ENCODE measurements around the gene MIER3.

DNA sequence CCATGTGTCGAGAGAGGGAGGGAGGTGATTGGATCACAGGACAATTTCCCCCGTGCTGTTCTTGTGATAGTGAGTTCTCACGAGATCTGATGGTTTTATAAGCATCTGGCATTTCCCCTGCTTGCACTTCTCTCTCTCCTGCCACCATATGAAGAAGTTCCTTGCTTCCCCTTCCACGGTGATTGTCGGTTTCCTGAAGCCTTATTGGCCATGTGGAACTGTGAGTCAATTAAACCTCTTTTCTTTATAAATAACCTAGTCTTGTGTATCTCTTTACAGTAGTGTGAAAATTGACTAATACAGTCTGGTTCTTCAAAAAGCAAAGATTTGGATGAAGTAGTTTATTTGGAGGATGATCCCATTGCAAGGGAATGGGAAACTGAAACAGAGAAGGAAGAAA, 11.3 kb upstream of the MIER3 start:
- TF ChIP-seq POLR2A (IDR thresholded peaks at IDR 0.05) (no peak), CTCF (IDR thresholded peaks at IDR 0.05) (no peak), POLR2AphosphoS5 (IDR thresholded peaks at IDR 0.05) (no peak)

Data from transverse colon (tissue), 4 donors.